ENCODE data around the gene PAX7. TPM values are rescaled to one million over a fixed set of nuclear protein-coding genes. Genes with fewer than 3 reads are reported as not detected.

Gene PAX7
- total and polyA plus RNA-seq, 9 of the 15 experiments (the other 6 are each of a cell fraction or from before 2014, with no cell fraction given), result not detected

GRCh38 chr1:18751425-18751824 lies 120.8 kb downstream of the PAX7 start:
- Histone ChIP-seq H3K9me1 (ENCODE audit: control insufficient read depth, insufficient read depth, low read length) (no peaks in the 10 kb centered on the region), H3K27me3 (ENCODE audit: control insufficient read depth in 2 of 2, insufficient read depth in 2 of 2, low read length in 2 of 2) (peaks cover 3 to 20% of the 10 kb centered on the region in 2 experiments; a peak in 4 of 5 replicates), H3K9ac (ENCODE audit: insufficient read depth in 1 of 2, low read depth in 2 of 2, low read length in 2 of 2) (no peak overlapping the region), H3K4me2 (ENCODE audit: insufficient read depth, low read length) (no peak overlapping the region), H3K4me3 (no peak overlapping the region), H2AFZ (ENCODE audit: low read depth, low read length) (no peak overlapping the region), H3K9me3 (replicated peaks; ENCODE audit: control insufficient read depth, insufficient read depth, low read depth, low read length) (no peaks in the 10 kb centered on the region), H3K4me1 (replicated peaks in 1 of 2; ENCODE audit: control insufficient read depth in 2 of 2, insufficient read depth in 2 of 2, low read length in 2 of 2) (no peaks in the 10 kb centered on the region; a peak in 1 of 5 replicates), H3K36me3 (ENCODE audit: control insufficient read depth, insufficient read depth, low read length) (no peaks in the 10 kb centered on the region), H3K27ac (ENCODE audit: extremely low read depth, low read depth, low read length) (no peak overlapping the region), H4K20me1 (replicated peaks; ENCODE audit: control insufficient read depth, insufficient read depth, low read length) (0 out of 2 replicates have a peak, but pooled peaks cover 3% of the 10 kb centered on the region), H3K79me2 (ENCODE audit: control insufficient read depth, insufficient read depth, low read length) (no peaks in the 10 kb centered on the region)
- 3% methylated on average over 4 of the region's 4 CpGs for WGBS (ENCODE audit: insufficient coverage, low coverage, missing lambda C conversion rate)
- BruUV-seq (replicated peaks), result no TSS peak
- TF ChIP-seq, protein P1, sequence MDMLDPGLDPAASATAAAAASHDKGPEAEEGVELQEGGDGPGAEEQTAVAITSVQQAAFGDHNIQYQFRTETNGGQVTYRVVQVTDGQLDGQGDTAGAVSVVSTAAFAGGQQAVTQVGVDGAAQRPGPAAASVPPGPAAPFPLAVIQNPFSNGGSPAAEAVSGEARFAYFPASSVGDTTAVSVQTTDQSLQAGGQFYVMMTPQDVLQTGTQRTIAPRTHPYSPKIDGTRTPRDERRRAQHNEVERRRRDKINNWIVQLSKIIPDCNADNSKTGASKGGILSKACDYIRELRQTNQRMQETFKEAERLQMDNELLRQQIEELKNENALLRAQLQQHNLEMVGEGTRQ (CRISPR knock-in tag; IDR thresholded peaks at IDR 0.05), result peak; percentile 80
- TF ChIP-seq USF1 (CRISPR knock-in tag; IDR thresholded peaks at IDR 0.05), result peak; percentile 73
- TF ChIP-seq HOXB6 (CRISPR knock-in tag; IDR thresholded peaks at IDR 0.05; ENCODE audit: borderline replicate concordance), result no peak
- TF ChIP-seq RAD51 (IDR thresholded peaks at IDR 0.05; ENCODE audit: borderline replicate concordance, low read depth), result peak; percentile 64; the same call in 1 of the 2 replicates
- no peak for TF ChIP-seq SOX6 (IDR thresholded peaks at IDR 0.05)
- no peak for TF ChIP-seq SUPT5H (IDR thresholded peaks at IDR 0.05)
- TF ChIP-seq TRIM28 (IDR thresholded peaks at IDR 0.05), result no peak
- intact Hi-C loops (cut with micrococcal nuclease) (no loop called here), in situ Hi-C loops (cut with MboI) (no loop called here)
- CTCF ChIA-PET (ENCODE audit: low intra/inter-chr PET ratio), result no interaction called here
- POLR2A ChIA-PET, result interaction anchor here (1.7 kb wide), 1 partner anchor 29 kb away, joined by 5 read pairs; no protein-coding TSS in a partner anchor
- ATAC-seq (peak; percentile 51; the same call in 2 of the 3 replicates), FAIRE-seq (no peak), DNase-seq (ENCODE audit: extremely low read depth in 1 of 4, low spot score in 3 of 4) (no peak)
